CD4-positive, alpha-beta T cell (primary cell): Measurements from ENCODE around the gene FILIP1L. TPM values are rescaled to one million over a fixed set of nuclear protein-coding genes. Genes with fewer than 3 reads are reported as not detected.

Source experiments
- ATAC-seq: fragments of 200-7000 bp; cut with Tn5 transposase; one replicate; pipeline ENCODE4 v1.10.0; 2022; ENCODE audit warnings: mild to moderate bottlenecking; ENCODE audit not compliant: poor library complexity
- CTCF ChIA-PET: fragments of 350-600 bp; sonication (Branson Sonifier 250); formaldehyde crosslinking; loops from one replicate; lab custom pipeline; 2021; ENCODE audit warnings: antibody characterized with exemption, inconsistent platforms; lab: Charles Lee
- POLR2A ChIA-PET: fragments of 350-600 bp; sonication (Branson Sonifier 250); formaldehyde crosslinking; loops from one replicate; lab custom pipeline; 2021; ENCODE audit warnings: antibody characterized with exemption, inconsistent platforms; lab: Charles Lee
- DNase-seq, 14 experiments: peaks; one replicate each; pipeline ENCODE4 v3.0.0-alpha.2; 2013 to 2020; ENCODE audit warnings: mixed read lengths in 2 of 14
- H3K27ac ChIP-seq, 2 donors: one replicate each; pipeline versions ENCODE4 v1.5.1 to v1.7.0; 2013; ENCODE audit warnings: low read length in 2 of 2, low read depth in 1 of 2, mild to moderate bottlenecking in 1 of 2
- H3K27me3 ChIP-seq, 2 experiments: 1 replicate in 1 of 2; 2 replicates in 1 of 2; pipeline versions ENCODE4 v1.6.1 to v1.7.0; 2013; ENCODE audit warnings: low read length in 2 of 2, control low read depth in 1 of 2, mild to moderate bottlenecking in 1 of 2, moderate library complexity in 1 of 2; ENCODE audit not compliant: insufficient read depth in 2 of 2, control insufficient read depth in 1 of 2
- H3K36me3 ChIP-seq: one replicate; pipeline ENCODE4 v1.6.1; 2013; ENCODE audit warnings: low read length, control low read depth; ENCODE audit not compliant: insufficient read depth
- H3K4me1 ChIP-seq: one replicate; pipeline ENCODE4 v1.6.1; 2013; ENCODE audit warnings: low read length, control low read depth; ENCODE audit not compliant: insufficient read depth
- H3K4me3 ChIP-seq: one replicate; pipeline ENCODE4 v1.5.1; 2013; ENCODE audit warnings: mild to moderate bottlenecking, low read length, moderate library complexity
- H3K9me3 ChIP-seq, 2 experiments: 1 replicate in 1 of 2; 2 replicates in 1 of 2; pipeline versions ENCODE4 v1.6.1 to v1.7.0; 2013; ENCODE audit warnings: low read length in 2 of 2, mild to moderate bottlenecking in 2 of 2, control low read depth in 1 of 2, moderate library complexity in 1 of 2; ENCODE audit not compliant: control insufficient read depth in 1 of 2, insufficient read depth in 1 of 2
- H3K27ac Mint-ChIP-seq: one replicate; pipeline ENCODE4 v1.8.0; 2020; ENCODE audit warnings: mixed read lengths
- H3K27me3 Mint-ChIP-seq: one replicate; pipeline ENCODE4 v1.8.0; 2021; ENCODE audit warnings: mixed read lengths
- H3K36me3 Mint-ChIP-seq: one replicate; pipeline ENCODE4 v1.8.0; 2021; ENCODE audit warnings: low read depth, mixed read lengths
- H3K4me1 Mint-ChIP-seq: one replicate; pipeline ENCODE4 v1.8.0; 2021; ENCODE audit warnings: low read depth, mixed read lengths
- H3K4me3 Mint-ChIP-seq: one replicate; pipeline ENCODE4 v1.8.0; 2020; ENCODE audit warnings: mild to moderate bottlenecking, mixed read lengths
- H3K9me3 Mint-ChIP-seq: one replicate; pipeline ENCODE4 v1.8.0; 2020; ENCODE audit warnings: mixed read lengths
- CTCF ChIP-seq: fragments of 200-600 bp; IDR thresholded peaks from one replicate; pipeline ENCODE4 v1.8.0; 2022; ENCODE audit warnings: antibody characterized with exemption, mild to moderate bottlenecking
- intact Hi-C, 2 experiments: fragments of 100-400 bp; cut with DNase I in 1 of 2; cut with micrococcal nuclease in 1 of 2; formaldehyde crosslinking; loops; one replicate each; pipeline versions ENCODE4 v1.15.1 to v1.9.0; 2023 to 2025; cut with DNase I, micrococcal nuclease
- total RNA-seq, 174 experiments: library from RNA in 2 of 174; stranded (reverse) in 2 of 174; gene quantifications; one replicate each; pipeline ENCODE4 v1.2.3 and lab custom pipeline; 2021 to 2026

The FILIP1L gene
- total RNA-seq, 2 experiments from 2014 or later = 0.08 to 0.28 TPM

- DNase-seq (no peak), ATAC-seq (no peak)
- Histone ChIP-seq H3K9me3 (no peaks in the 10 kb centered on the region), H3K36me3 (peaks cover 6% of the 10 kb centered on the region), H3K27ac (no peak overlapping the region), H3K27me3 (no peaks in the 10 kb centered on the region), H3K4me1 (no peaks in the 10 kb centered on the region), H3K4me3 (no peak overlapping the region)
- intact Hi-C loops = no loop called here
- Mint-ChIP-seq H3K27ac (no peak overlapping the region), H3K36me3 (peaks cover 62% of the 10 kb centered on the region), H3K4me1 (no peaks in the 10 kb centered on the region), H3K4me3 (no peak overlapping the region), H3K9me3 (peaks cover 2% of the 10 kb centered on the region), H3K27me3 (no peaks in the 10 kb centered on the region)
- no peak for TF ChIP-seq CTCF
- POLR2A ChIA-PET = no interaction called here
- CTCF ChIA-PET = no interaction called here
These were observed 34.8 kb upstream of the FILIP1L start for GRCh38 chr3:100149130-100149529.

GRCh38 chr3:100144255-100144866 lies 30.1 kb upstream of the FILIP1L start:
- ATAC-seq (no peak), DNase-seq (no peak)
- no peak overlapping the region for H3K4me3 ChIP-seq
- TF ChIP-seq CTCF = no peak
- Mint-ChIP-seq H3K27me3 (no peaks in the 10 kb centered on the region), H3K4me1 (no peaks in the 10 kb centered on the region), H3K36me3 (peaks cover 59% of the 10 kb centered on the region), H3K4me3 (no peak overlapping the region), H3K9me3 (peaks cover 22% of the 10 kb centered on the region), H3K27ac (no peak overlapping the region)
- H3K4me1 ChIP-seq = no peaks in the 10 kb centered on the region
- intact Hi-C loops = no loop called here
- H3K27me3 ChIP-seq = no peaks in the 10 kb centered on the region
- POLR2A ChIA-PET = no interaction called here
- H3K27ac ChIP-seq = no peak overlapping the region
- H3K9me3 ChIP-seq = peaks cover 0 to 9% of the 10 kb centered on the region in 2 experiments
- H3K36me3 ChIP-seq = peaks cover 4% of the 10 kb centered on the region
- CTCF ChIA-PET = no interaction called here

- Histone ChIP-seq H3K36me3 (no peaks in the 10 kb centered on the region), H3K9me3 (peaks cover 0 to 9% of the 10 kb centered on the region in 2 experiments), H3K27me3 (no peaks in the 10 kb centered on the region), H3K4me3 (no peak overlapping the region), H3K4me1 (no peaks in the 10 kb centered on the region), H3K27ac (no peak overlapping the region)
- peaks cover 22% of the 10 kb centered on the region for H3K9me3 Mint-ChIP-seq
- no peaks in the 10 kb centered on the region for H3K4me1 Mint-ChIP-seq
- intact Hi-C loops = no loop called here
- no peak for TF ChIP-seq CTCF
- CTCF ChIA-PET = no interaction called here
- DNase-seq = no peak
- no peak overlapping the region for H3K27ac Mint-ChIP-seq
- no peak for ATAC-seq
- POLR2A ChIA-PET = no interaction called here
- no peaks in the 10 kb centered on the region for H3K27me3 Mint-ChIP-seq
- no peak overlapping the region for H3K4me3 Mint-ChIP-seq
- H3K36me3 Mint-ChIP-seq = peaks cover 50% of the 10 kb centered on the region
These were observed 27.3 kb upstream of the FILIP1L start for GRCh38 chr3:100141586-100141985.
